DOHH2 (cell line): Measurements from ENCODE around the gene SGPP1.

Experiments
- CTCF ChIP-seq: fragments of 200-600 bp; sonication (generic); IDR thresholded peaks from one replicate; pipeline ENCODE4 v1.5.1; 2014; ENCODE audit warnings: antibody characterized with exemption, mild to moderate bottlenecking, low read depth, low read length; ENCODE audit not compliant: poor library complexity, severe bottlenecking
- EZH2phosphoT487 ChIP-seq: fragments of 200-600 bp; sonication (generic); IDR thresholded peaks from 2 replicates; pipeline ENCODE4 v1.6.1; 2017; ENCODE audit warnings: borderline replicate concordance, mild to moderate bottlenecking, antibody characterized with exemption, low read length, moderate library complexity, mixed read lengths

DNA sequence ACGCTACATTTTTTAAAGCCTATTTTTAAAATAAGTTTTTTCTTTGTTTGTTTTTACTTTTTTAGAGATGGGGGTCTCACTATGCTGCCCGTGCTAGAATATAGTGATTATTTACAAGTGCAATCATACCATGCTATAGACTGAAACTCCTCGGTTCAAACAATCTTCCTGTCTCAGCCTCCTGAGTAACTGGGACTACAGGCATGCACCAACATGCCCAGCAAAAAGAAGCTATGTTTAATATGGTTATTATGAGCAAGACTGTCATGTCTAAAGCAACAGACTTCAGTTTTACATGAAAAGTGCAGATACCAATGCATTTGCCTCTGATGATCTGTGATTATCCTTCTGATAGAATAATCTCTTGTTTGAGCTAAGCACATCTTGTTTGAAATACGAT, 45.6 kb upstream of the SGPP1 start:
- TF ChIP-seq CTCF (no peak), EZH2phosphoT487 (no peak)
